GM19463 (cell line): ENCODE data around the gene ALAS2.
A peak's percentile ranks its signal among the peaks of the same experiment; 100 is the strongest.
"Not testable (repeated sequence)": the region's sequence is repeated elsewhere in the genome, so short reads cannot be mapped to it uniquely, and the experiment has no call there.

ENCODE experiments used
- ATAC-seq: cut with Tn5 transposase; IDR thresholded peaks from one replicate; pipeline ENCODE4 v1.9.1; 2021; ENCODE audit warnings: mild to moderate bottlenecking, moderate library complexity; ENCODE audit not compliant: unreplicated experiment

Gene ALAS2, protein sequence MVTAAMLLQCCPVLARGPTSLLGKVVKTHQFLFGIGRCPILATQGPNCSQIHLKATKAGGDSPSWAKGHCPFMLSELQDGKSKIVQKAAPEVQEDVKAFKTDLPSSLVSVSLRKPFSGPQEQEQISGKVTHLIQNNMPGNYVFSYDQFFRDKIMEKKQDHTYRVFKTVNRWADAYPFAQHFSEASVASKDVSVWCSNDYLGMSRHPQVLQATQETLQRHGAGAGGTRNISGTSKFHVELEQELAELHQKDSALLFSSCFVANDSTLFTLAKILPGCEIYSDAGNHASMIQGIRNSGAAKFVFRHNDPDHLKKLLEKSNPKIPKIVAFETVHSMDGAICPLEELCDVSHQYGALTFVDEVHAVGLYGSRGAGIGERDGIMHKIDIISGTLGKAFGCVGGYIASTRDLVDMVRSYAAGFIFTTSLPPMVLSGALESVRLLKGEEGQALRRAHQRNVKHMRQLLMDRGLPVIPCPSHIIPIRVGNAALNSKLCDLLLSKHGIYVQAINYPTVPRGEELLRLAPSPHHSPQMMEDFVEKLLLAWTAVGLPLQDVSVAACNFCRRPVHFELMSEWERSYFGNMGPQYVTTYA

GRCh38 chrX:55030271-55031205 is at the start of gene ALAS2:
Gene ALAS2 (minus strand): TSS chrX:55030977. CDS start chrX:55026000, 4,977 bp downstream.
- no peak for ATAC-seq

DNA sequence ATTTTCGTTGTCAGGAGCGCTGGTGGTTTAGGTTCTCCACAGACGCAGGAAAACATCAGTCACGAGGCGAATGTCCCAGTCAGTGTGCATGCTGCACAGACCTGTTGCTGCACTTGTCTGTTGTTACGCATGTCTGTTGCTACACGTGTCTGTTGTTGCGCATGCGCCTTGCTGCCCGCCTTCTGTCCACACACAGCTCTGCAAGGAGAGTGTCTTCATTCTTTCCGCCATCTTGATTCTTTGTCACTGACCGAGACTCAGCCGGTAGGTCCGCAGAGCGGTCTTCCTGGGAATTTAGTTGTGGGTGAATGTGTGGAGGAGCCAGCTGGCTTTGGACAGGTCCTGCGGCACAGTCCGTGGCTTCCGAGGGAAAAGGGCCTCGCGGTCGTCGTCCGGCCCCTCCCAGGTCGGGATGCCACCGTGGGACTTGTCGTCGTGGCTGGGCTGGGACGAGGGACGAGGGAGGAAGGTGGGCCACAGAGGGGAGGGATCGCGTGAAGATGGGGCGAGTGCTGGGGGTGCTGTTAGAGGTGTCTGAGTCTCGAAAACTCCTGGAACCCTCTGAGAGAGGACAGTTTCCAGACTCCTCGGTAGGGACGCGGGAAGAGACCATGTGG is 44.2 kb upstream of the ALAS2 start, which contains the start of gene PAGE2B:
Gene PAGE2B (plus strand): TSS at position 180 of the 617 bp plus-strand sequence. CDS start 1,012 bp downstream, outside the sequence.
- no peak for ATAC-seq

GRCh38 chrX:55072286-55072685 is 41.5 kb upstream of the ALAS2 start:
- ATAC-seq: no peak

- ATAC-seq: not testable (repeated sequence)
Observed at GRCh38 chrX:55067180-55067579, 36.4 kb upstream of the ALAS2 start.

- peak; percentile 70 for ATAC-seq
Observed at GRCh38 chrX:55057675-55058249, 27.0 kb upstream of the ALAS2 start.

GRCh38 chrX:55056820-55057674 is 26.3 kb upstream of the ALAS2 start:
- no peak for ATAC-seq

DNA sequence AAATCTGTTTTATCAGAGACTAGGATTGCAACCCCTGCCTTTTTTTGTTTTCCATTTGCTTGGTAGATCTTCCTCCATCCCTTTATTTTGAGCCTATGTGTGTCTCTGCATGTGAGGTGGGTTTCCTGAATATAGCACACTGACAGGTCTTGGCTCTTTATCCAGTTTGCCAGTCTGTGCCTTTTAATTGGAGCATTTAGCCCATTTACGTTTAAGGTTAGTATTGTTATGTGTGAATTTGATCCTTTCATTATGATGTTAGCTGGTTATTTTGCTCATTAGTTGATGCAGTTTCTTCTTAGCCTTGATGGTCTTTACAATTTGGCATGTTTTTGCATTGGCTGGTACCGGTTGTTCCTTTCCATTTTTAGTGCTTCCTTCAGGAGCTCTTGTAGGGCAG is 19.8 kb upstream of the ALAS2 start:
- not testable (repeated sequence) for ATAC-seq

- no peak for ATAC-seq
Observed at GRCh38 chrX:55041514-55041913, 10.7 kb upstream of the ALAS2 start.

- no peak for ATAC-seq
Observed at GRCh38 chrX:55039471-55039870, 8.7 kb upstream of the ALAS2 start.

- no peak for ATAC-seq
Observed at GRCh38 chrX:55033429-55033828, 2.7 kb upstream of the ALAS2 start.

- ATAC-seq: no peak
Observed at GRCh38 chrX:55029291-55029690, 1.5 kb downstream of the ALAS2 start.

- ATAC-seq: no peak
Observed at GRCh38 chrX:55028611-55029010, 2.2 kb downstream of the ALAS2 start.

- no peak for ATAC-seq
Observed at GRCh38 chrX:55028040-55028439, 2.7 kb downstream of the ALAS2 start.

GRCh38 chrX:55026840-55027239 is 3.9 kb downstream of the ALAS2 start:
- no peak for ATAC-seq

DNA sequence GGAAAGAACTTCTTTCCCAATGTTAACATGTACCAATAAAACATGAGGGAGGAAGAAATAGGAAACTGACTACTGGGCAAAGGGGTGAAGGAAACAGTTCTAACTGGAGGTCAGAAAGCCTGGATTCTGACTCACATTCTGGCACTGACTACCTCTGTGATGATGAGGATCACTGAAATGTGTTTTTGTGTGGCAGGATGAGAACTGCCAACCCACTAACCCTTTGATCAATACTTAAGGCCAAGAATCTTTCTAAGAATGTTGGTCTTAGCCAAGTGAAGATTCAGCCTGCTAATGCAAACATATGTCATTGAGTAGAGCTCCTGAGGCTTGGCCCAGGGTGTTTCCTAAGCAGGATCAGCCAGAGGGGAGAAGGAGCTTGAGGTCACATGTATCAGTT is 4.6 kb downstream of the ALAS2 start:
- ATAC-seq: no peak

- ATAC-seq: no peak
Observed at GRCh38 chrX:55014897-55015299, 15.9 kb downstream of the ALAS2 start.

DNA sequence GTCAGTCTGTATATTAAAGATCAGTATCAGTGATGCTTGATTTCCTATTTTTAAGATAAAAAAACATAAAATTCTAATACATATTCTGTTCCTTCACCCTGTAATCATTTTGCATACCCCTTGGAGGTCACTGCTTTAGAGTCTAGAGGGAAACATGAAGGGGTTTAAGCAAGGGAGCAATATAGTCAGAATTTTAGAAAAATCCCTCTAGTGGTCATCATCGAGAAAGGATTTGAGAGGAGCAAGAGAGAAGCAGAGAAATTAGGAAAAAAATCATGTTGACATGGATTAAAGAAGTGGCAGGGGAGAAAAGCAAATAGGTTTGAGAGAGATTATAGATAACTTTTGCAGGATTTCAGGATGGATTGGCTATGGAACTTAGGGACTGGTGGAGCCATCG is 19.5 kb downstream of the ALAS2 start:
- ATAC-seq: no peak

GRCh38 chrX:55008571-55009358 is 22.0 kb downstream of the ALAS2 start:
- no peak for ATAC-seq

DNA sequence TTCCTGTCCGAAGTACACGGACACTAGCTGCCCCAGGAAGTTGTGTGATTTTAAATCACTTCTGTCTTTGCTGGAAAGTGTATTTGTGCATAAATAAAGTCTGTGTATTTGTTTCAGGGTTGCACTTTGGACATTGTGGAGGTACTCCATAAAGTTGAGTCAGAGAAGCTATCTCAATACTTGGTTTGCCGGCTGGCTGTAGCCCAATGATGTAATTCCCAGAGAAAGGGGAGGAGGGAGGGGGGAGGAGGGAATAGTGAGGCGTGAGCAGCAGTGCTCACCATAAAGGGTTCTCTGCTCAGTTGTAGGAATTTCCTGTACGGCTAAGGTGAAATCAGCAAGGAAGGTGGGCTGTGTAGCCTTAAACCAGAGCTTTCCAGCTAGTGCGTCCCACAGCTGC is 23.1 kb downstream of the ALAS2 start:
- no peak for ATAC-seq
